H1 (cell line): ENCODE results near the gene UCHL5. TPM values are rescaled to one million over a fixed set of nuclear protein-coding genes. Genes with fewer than 3 reads are reported as not detected.

Source experiments
- CTCF ChIA-PET: fragments of 300-600 bp; sonication (Branson Sonifier 250); formaldehyde crosslinking; loops from one replicate; lab custom pipeline; 2021; ENCODE audit not compliant: partially characterized antibody; lab: Charles Lee
- POLR2A ChIA-PET: fragments of 300-600 bp; sonication (Branson Sonifier 250); formaldehyde crosslinking; loops from one replicate; lab custom pipeline; 2021; ENCODE audit warnings: inconsistent platforms; ENCODE audit not compliant: partially characterized antibody; lab: Charles Lee
- DNase-seq, 2 experiments: peaks; one replicate each; pipeline versions ENCODE4 v3.0.0 to v3.0.0-alpha.2; 2010 to 2022; ENCODE audit warnings: low spot score in 2 of 2, low read depth in 1 of 2, mixed read lengths in 1 of 2
- FAIRE-seq: peaks from 2 replicates; lab custom pipeline; 2011; peaks lifted over from hg19 to GRCh38; lab: Jason Lieb, UNC
- H2AFZ ChIP-seq: 2 replicates; pipeline ENCODE4 v1.8.1; 2012; ENCODE audit warnings: low read length, inconsistent platforms
- H2AK5ac ChIP-seq: 2 replicates; pipeline ENCODE4 v1.6.1; 2013; ENCODE audit warnings: low read depth, low read length
- H2BK120ac ChIP-seq: replicated peaks from 2 replicates; pipeline ENCODE3; 2013; ENCODE audit warnings: low read depth, low read length, inconsistent platforms
- H2BK12ac ChIP-seq: 2 replicates; pipeline ENCODE4 v1.6.1; 2013; ENCODE audit warnings: low read depth, low read length
- H2BK15ac ChIP-seq: 2 replicates; pipeline ENCODE4 v1.6.1; 2013; ENCODE audit warnings: low read length
- H2BK20ac ChIP-seq: 2 replicates; pipeline ENCODE4 v1.6.1; 2013; ENCODE audit warnings: low read length
- H2BK5ac ChIP-seq: 2 replicates; pipeline ENCODE4 v1.6.1; 2013; ENCODE audit warnings: low read depth, low read length
- H3K14ac ChIP-seq: 2 replicates; pipeline ENCODE4 v1.6.1; 2013; ENCODE audit warnings: inconsistent platforms; ENCODE audit not compliant: insufficient read length
- H3K18ac ChIP-seq: 2 replicates; pipeline ENCODE4 v1.6.1; 2013; ENCODE audit warnings: low read length; ENCODE audit errors: extremely low read depth
- H3K23ac ChIP-seq: 2 replicates; pipeline ENCODE4 v1.6.1; 2013; ENCODE audit warnings: inconsistent platforms; ENCODE audit not compliant: insufficient read length
- H3K23me2 ChIP-seq: 2 replicates; pipeline ENCODE4 v1.6.1; 2013; ENCODE audit warnings: low read depth, low read length
- H3K27ac ChIP-seq: 2 replicates; pipeline ENCODE4 v1.6.1; 2011; ENCODE audit warnings: low read depth, low read length, inconsistent platforms
- H3K27me3 ChIP-seq, 4 experiments: replicated peaks in 1 of 4; 1 replicate in 1 of 4; 2 replicates in 3 of 4; pipeline versions ENCODE4 v1.6.1 to v1.8.1; 2011 to 2013; ENCODE audit warnings: low read length in 3 of 4, mild to moderate bottlenecking in 3 of 4, inconsistent platforms in 2 of 4, mixed read lengths in 2 of 4, moderate library complexity in 1 of 4; ENCODE audit not compliant: control insufficient read depth in 3 of 4, insufficient read depth in 3 of 4; ENCODE audit errors: extremely low read depth in 1 of 4
- H3K36me3 ChIP-seq, 4 experiments: 2 replicates each; pipeline versions ENCODE4 v1.6.1 to v1.8.1; 2011 to 2013; ENCODE audit warnings: mild to moderate bottlenecking in 4 of 4, low read length in 3 of 4, moderate library complexity in 2 of 4, control low read depth in 1 of 4, inconsistent platforms in 1 of 4; ENCODE audit not compliant: insufficient read depth in 4 of 4, control insufficient read depth in 2 of 4
- H3K4ac ChIP-seq: replicated peaks from 2 replicates; pipeline ENCODE3; 2013; ENCODE audit warnings: low read length, low read depth, mixed read lengths, inconsistent platforms; ENCODE audit not compliant: insufficient read length
- H3K4me1 ChIP-seq, 4 experiments: replicated peaks in 1 of 4; 1 replicate in 1 of 4; 2 replicates in 3 of 4; pipeline versions ENCODE4 v1.6.1 to v1.8.1; 2011 to 2013; ENCODE audit warnings: low read length in 3 of 4, inconsistent platforms in 2 of 4, mixed read lengths in 1 of 4; ENCODE audit not compliant: insufficient read depth in 4 of 4, control insufficient read depth in 3 of 4
- H3K4me2 ChIP-seq, 2 experiments: 2 replicates each; pipeline versions ENCODE4 v1.6.1 to v1.8.1; 2011 to 2013; ENCODE audit warnings: low read depth in 2 of 2, low read length in 2 of 2, control low read depth in 1 of 2, inconsistent platforms in 1 of 2, mild to moderate bottlenecking in 1 of 2; ENCODE audit not compliant: insufficient read depth in 1 of 2
- H3K4me3 ChIP-seq, 4 experiments: fragments of 200-600, 300-600 bp in 1 of 4; sonication (generic), shearing (Covaris generic), sonication (Bioruptor Twin) in 1 of 4; 2 replicates each; pipeline versions ENCODE4 v1.5.1 to v1.8.1; 2011 to 2016; ENCODE audit warnings: low read length in 4 of 4, low read depth in 3 of 4, control low read depth in 2 of 4, inconsistent platforms in 2 of 4, mild to moderate bottlenecking in 2 of 4, mixed read lengths in 1 of 4, moderate library complexity in 1 of 4; ENCODE audit not compliant: insufficient read depth in 2 of 4; ENCODE audit errors: extremely low read depth in 1 of 4
- H3K56ac ChIP-seq: replicated peaks from 2 replicates; pipeline ENCODE3; 2013; ENCODE audit warnings: low read depth, mild to moderate bottlenecking, mixed read lengths, low read length, inconsistent platforms; ENCODE audit not compliant: insufficient read length
- H3K79me1 ChIP-seq: 2 replicates; pipeline ENCODE4 v1.6.1; 2013; ENCODE audit warnings: low read depth, low read length, control low read depth
- H3K79me2 ChIP-seq, 2 experiments: 2 replicates each; pipeline versions ENCODE4 v1.6.1 to v1.8.1; 2012 to 2013; ENCODE audit warnings: low read length in 2 of 2, mild to moderate bottlenecking in 2 of 2, inconsistent platforms in 1 of 2; ENCODE audit not compliant: insufficient read depth in 2 of 2, control insufficient read depth in 1 of 2
- H3K9ac ChIP-seq, 4 experiments: replicated peaks in 1 of 4; 1 replicate in 1 of 4; 2 replicates in 3 of 4; pipeline versions ENCODE4 v1.6.1 to v1.8.1; 2011 to 2013; ENCODE audit warnings: low read depth in 3 of 4, low read length in 3 of 4, control low read depth in 2 of 4, mild to moderate bottlenecking in 2 of 4, moderate library complexity in 2 of 4, inconsistent platforms in 1 of 4; ENCODE audit errors: extremely low read depth in 1 of 4
- H3K9me3 ChIP-seq, 2 experiments: 2 replicates each; pipeline versions ENCODE4 v1.6.1 to v1.8.1; 2012 to 2013; ENCODE audit warnings: mild to moderate bottlenecking in 2 of 2, moderate library complexity in 2 of 2, control low read depth in 1 of 2, inconsistent platforms in 1 of 2, low read depth in 1 of 2, low read length in 1 of 2, mixed read lengths in 1 of 2; ENCODE audit not compliant: insufficient read depth in 2 of 2
- H4K20me1 ChIP-seq, 2 experiments: replicated peaks in 1 of 2; 2 replicates each; pipeline versions ENCODE3 to v1.8.1; 2011 to 2013; ENCODE audit warnings: inconsistent platforms in 2 of 2, low read length in 2 of 2, mild to moderate bottlenecking in 1 of 2; ENCODE audit not compliant: insufficient read depth in 2 of 2, control insufficient read depth in 1 of 2
- H4K5ac ChIP-seq: 2 replicates; pipeline ENCODE4 v1.6.1; 2013; ENCODE audit warnings: low read length, low read depth, mixed read lengths, inconsistent platforms; ENCODE audit not compliant: insufficient read length
- H4K8ac ChIP-seq: 2 replicates; pipeline ENCODE4 v1.8.0; 2013; ENCODE audit warnings: mild to moderate bottlenecking, moderate library complexity, low read length, inconsistent platforms; ENCODE audit not compliant: insufficient read depth; ENCODE audit errors: extremely low read depth
- H4K91ac ChIP-seq: replicated peaks from 2 replicates; pipeline ENCODE3; 2013; ENCODE audit warnings: low read length, mixed read lengths, inconsistent platforms; ENCODE audit not compliant: insufficient read length
- ATF3 ChIP-seq: IDR thresholded peaks from 2 replicates; pipeline ENCODE4 v1.6.1; 2011; ENCODE audit warnings: low read depth, mild to moderate bottlenecking, low read length; ENCODE audit not compliant: insufficient read depth
- BCL11A ChIP-seq, 2 experiments: IDR thresholded peaks; one replicate each; pipeline ENCODE4 v1.6.1; 2011; ENCODE audit warnings: low read depth in 2 of 2, low read length in 2 of 2, mild to moderate bottlenecking in 2 of 2
- GABPA ChIP-seq: IDR thresholded peaks from 2 replicates; pipeline ENCODE4 v1.6.1; 2011; ENCODE audit warnings: mild to moderate bottlenecking, low read length, moderate library complexity, borderline replicate concordance; ENCODE audit not compliant: insufficient read depth
- JUND ChIP-seq: IDR thresholded peaks from 2 replicates; pipeline ENCODE4 v1.6.1; 2011; ENCODE audit warnings: mild to moderate bottlenecking, improper control_type of control experiment, low read length
- KDM1A ChIP-seq: fragments of 200-600, 300-600 bp; sonication (generic); IDR thresholded peaks from 2 replicates; pipeline ENCODE4 v1.7.1; 2016; ENCODE audit warnings: mild to moderate bottlenecking, low read length, borderline replicate concordance
- NRF1 ChIP-seq: IDR thresholded peaks from 2 replicates; pipeline ENCODE4 v1.6.1; 2011; ENCODE audit warnings: mild to moderate bottlenecking, low read depth, low read length, improper control_type of control experiment
- POLR2AphosphoS5 ChIP-seq: IDR thresholded peaks from 2 replicates; pipeline ENCODE4 v1.6.1; 2011; ENCODE audit warnings: low read depth, low read length
- RFX5 ChIP-seq: IDR thresholded peaks from 2 replicates; pipeline ENCODE4 v1.6.1; 2011; ENCODE audit warnings: low read depth, low read length, improper control_type of control experiment, borderline replicate concordance
- RXRA ChIP-seq: IDR thresholded peaks from 2 replicates; pipeline ENCODE4 v1.6.1; 2011; ENCODE audit warnings: low read depth, mild to moderate bottlenecking, low read length, moderate library complexity; ENCODE audit not compliant: insufficient read depth
- SRF ChIP-seq: IDR thresholded peaks from 2 replicates; pipeline ENCODE4 v1.6.1; 2011; ENCODE audit warnings: mild to moderate bottlenecking, low read depth, low read length, moderate library complexity
- TAF7 ChIP-seq: optimal IDR thresholded peaks from 2 replicates; pipeline ENCODE3; 2011; ENCODE audit warnings: low read depth, mild to moderate bottlenecking, inconsistent platforms, low read length, moderate library complexity, borderline replicate concordance
- TEAD4 ChIP-seq: IDR thresholded peaks from 2 replicates; pipeline ENCODE4 v1.6.1; 2012; ENCODE audit warnings: low read depth, low read length, inconsistent platforms, mixed read lengths
- WGBS, 2 experiments: shearing (Covaris generic) in 1 of 2; methylation state at CpG; one replicate each; pipeline versions ENCODE4 v1.1.6 to v1.1.7; 2013 to 2015; ENCODE audit warnings: low lambda C conversion rate in 2 of 2, mixed read lengths in 2 of 2, inconsistent platforms in 1 of 2, low coverage in 1 of 2, missing lambda C conversion rate in 1 of 2; ENCODE audit not compliant: insufficient replicate concordance in 2 of 2, insufficient coverage in 1 of 2, insufficient read length in 1 of 2; ENCODE audit errors: extremely low coverage in 1 of 2, missing lambda C conversion rate in 1 of 2; 5-methylcytosine and 5-hydroxymethylcytosine counted together
- polyA plus RNA-seq, 7 experiments: library from polyadenylated mRNA; depleted of rRNA in 3 of 7; stranded (reverse) in 5 of 7; unstranded in 2 of 7; fragments of >200 nt in 5 of 7; fragments of 200-250 nt in 2 of 7; gene quantifications; 1 replicate in 5 of 7; 2 replicates in 1 of 7; 4 replicates in 1 of 7; pipeline versions ENCODE4 v1.2.1 to v1.2.3, GENCODE V29; 2011 to 2013; ENCODE audit warnings: missing spikeins in 2 of 7, mixed read lengths in 2 of 7
- total RNA-seq: library from RNA; stranded (reverse); fragmentation: NEBNext Ultra II Directional; extraction: Animal tissue kit (Norgen Biotek cat#: 25700); gene quantifications from 2 replicates; pipeline ENCODE4 v1.2.1, GENCODE V29; 2021

Gene UCHL5
- total and polyA plus RNA-seq, 2 of the 8 experiments (the other 6 are each of a cell fraction or from before 2014, with no cell fraction given) = 12.0 to 40.0 TPM

GRCh38 chr1:193102662-193103061 is 43.5 kb upstream of the UCHL5 start:
- Histone ChIP-seq H2BK12ac (no peak overlapping the region), H2AK5ac (no peak overlapping the region), H2BK120ac (no peak overlapping the region), H2BK15ac (no peak overlapping the region), H3K36me3 (peaks cover 2 to 6% (median 4%) of the 10 kb centered on the region in 4 experiments; a peak in 4 of 8 replicates), H3K27me3 (peaks cover 0 to 11% (median 3%) of the 10 kb centered on the region in 4 experiments; a peak in 3 of 7 replicates), H3K79me1 (no peaks in the 10 kb centered on the region), H3K4me3 (no peak overlapping the region), H3K9me3 (no peaks in the 10 kb centered on the region), H3K23me2 (peaks cover 9% of the 10 kb centered on the region), H3K56ac (no peak overlapping the region), H4K5ac (no peak overlapping the region), H4K20me1 (peaks cover 0 to 2% of the 10 kb centered on the region in 2 experiments), H4K8ac (no peak overlapping the region), H3K14ac (no peak overlapping the region), H3K4ac (no peak overlapping the region), H4K91ac (no peak overlapping the region), H3K23ac (no peak overlapping the region), H3K4me2 (no peak overlapping the region), H3K79me2 (no peaks in the 10 kb centered on the region), H2AFZ (no peak overlapping the region), H3K18ac (no peak overlapping the region), H3K9ac (no peak overlapping the region), H2BK5ac (no peak overlapping the region), H2BK20ac (no peak overlapping the region), H3K27ac (no peak overlapping the region), H3K4me1 (peaks cover 0 to 5% (median 2%) of the 10 kb centered on the region in 4 experiments; a peak in 4 of 7 replicates)
- FAIRE-seq (no peak), DNase-seq (no peak)
- WGBS, 2 experiments = 91% methylated on average over 5 of the region's 5 CpGs; no CpG with 5 or more reads in 1 of the 2 experiments
- ChIA-PET POLR2A (interaction anchor here (0.9 to 5.2 kb wide), 2 partner anchors 10 to 44 kb away, joined by 3 to 21 read pairs; partner anchors contain the start of genes RO60 and UCHL5), CTCF (interaction anchor here (1.3 kb wide), 1 partner anchor 18 kb away, joined by 3 read pairs; no protein-coding TSS in a partner anchor)
- TF ChIP-seq NRF1 (no peak), TEAD4 (no peak), KDM1A (no peak), TAF7 (no peak), RFX5 (no peak), POLR2AphosphoS5 (no peak), SRF (no peak), BCL11A (IDR thresholded peaks at IDR 0.05; ENCODE audit: low read depth in 2 of 2, low read length in 2 of 2) (no peak), GABPA (no peak), JUND (no peak), ATF3 (no peak), RXRA (no peak)
